Osteocyte (in vitro differentiated cells): Measurements from ENCODE around the gene DSC3. TPM values are rescaled to one million over a fixed set of nuclear protein-coding genes. Genes with fewer than 3 reads are reported as not detected.

Experiments used
- DNase-seq: peaks from one replicate; pipeline ENCODE4 v3.0.0; 2021; ENCODE audit warnings: mixed read lengths; ENCODE audit not compliant: unreplicated experiment; ENCODE audit errors: extremely low spot score
- H3K27ac Mint-ChIP-seq: one replicate; pipeline ENCODE4 v1.8.0; 2021; ENCODE audit warnings: mild to moderate bottlenecking, mixed read lengths; ENCODE audit not compliant: unreplicated experiment
- H3K27me3 Mint-ChIP-seq: one replicate; pipeline ENCODE4 v1.8.0; 2021; ENCODE audit warnings: mixed read lengths; ENCODE audit not compliant: unreplicated experiment
- H3K36me3 Mint-ChIP-seq: one replicate; pipeline ENCODE4 v1.8.0; 2021; ENCODE audit warnings: mixed read lengths; ENCODE audit not compliant: unreplicated experiment
- H3K4me1 Mint-ChIP-seq: one replicate; pipeline ENCODE4 v1.8.0; 2021; ENCODE audit warnings: mixed read lengths; ENCODE audit not compliant: unreplicated experiment
- H3K4me3 Mint-ChIP-seq: one replicate; pipeline ENCODE4 v1.8.0; 2021; ENCODE audit warnings: mild to moderate bottlenecking, moderate library complexity, mixed read lengths; ENCODE audit not compliant: unreplicated experiment
- H3K9me3 Mint-ChIP-seq: one replicate; pipeline ENCODE4 v1.8.0; 2021; ENCODE audit warnings: mixed read lengths; ENCODE audit not compliant: unreplicated experiment
- CTCF ChIP-seq: fragments of 200-600 bp; sonication (generic); IDR thresholded peaks from 2 replicates; pipeline ENCODE4 v1.5.0; 2021; ENCODE audit warnings: antibody characterized with exemption, mild to moderate bottlenecking, moderate library complexity
- total RNA-seq: library from RNA; stranded (reverse); gene quantifications from 2 replicates; pipeline ENCODE4 v1.2.1, GENCODE V29; 2021

The DSC3 gene
- total RNA-seq, 1 donor from 2014 or later, result 5.8 TPM

GRCh38 chr18:31077878-31078277, 35.3 kb upstream of the DSC3 start:
- Mint-ChIP-seq H3K36me3 (no peaks in the 10 kb centered on the region), H3K9me3 (peaks cover 7% of the 10 kb centered on the region), H3K27ac (no peak overlapping the region), H3K27me3 (peaks cover 32% of the 10 kb centered on the region), H3K4me3 (no peak overlapping the region), H3K4me1 (no peaks in the 10 kb centered on the region)
- TF ChIP-seq CTCF, result no peak
- DNase-seq, result no peak

- H3K4me1 Mint-ChIP-seq, result no peaks in the 10 kb centered on the region
- H3K36me3 Mint-ChIP-seq, result no peaks in the 10 kb centered on the region
- H3K27me3 Mint-ChIP-seq, result peaks cover 24% of the 10 kb centered on the region
- H3K9me3 Mint-ChIP-seq, result peaks cover 7% of the 10 kb centered on the region
- TF ChIP-seq CTCF, result no peak
- no peak for DNase-seq
- H3K4me3 Mint-ChIP-seq, result no peak overlapping the region
- H3K27ac Mint-ChIP-seq, result no peak overlapping the region
Observed at GRCh38 chr18:31072175-31072574, 29.6 kb upstream of the DSC3 start.

- Mint-ChIP-seq H3K4me1 (no peaks in the 10 kb centered on the region), H3K27ac (no peak overlapping the region), H3K36me3 (no peaks in the 10 kb centered on the region), H3K27me3 (peaks cover 29% of the 10 kb centered on the region), H3K4me3 (no peak overlapping the region), H3K9me3 (no peaks in the 10 kb centered on the region)
- DNase-seq, result no peak
- TF ChIP-seq CTCF, result no peak
Observed at GRCh38 chr18:31070206-31070605, 27.7 kb upstream of the DSC3 start.

GRCh38 chr18:31066266-31066665, 23.7 kb upstream of the DSC3 start:
- no peaks in the 10 kb centered on the region for H3K9me3 Mint-ChIP-seq
- peaks cover 39% of the 10 kb centered on the region for H3K27me3 Mint-ChIP-seq
- no peaks in the 10 kb centered on the region for H3K36me3 Mint-ChIP-seq
- no peak overlapping the region for H3K27ac Mint-ChIP-seq
- no peak for DNase-seq
- no peak overlapping the region for H3K4me3 Mint-ChIP-seq
- no peaks in the 10 kb centered on the region for H3K4me1 Mint-ChIP-seq
- TF ChIP-seq CTCF, result no peak

DNA sequence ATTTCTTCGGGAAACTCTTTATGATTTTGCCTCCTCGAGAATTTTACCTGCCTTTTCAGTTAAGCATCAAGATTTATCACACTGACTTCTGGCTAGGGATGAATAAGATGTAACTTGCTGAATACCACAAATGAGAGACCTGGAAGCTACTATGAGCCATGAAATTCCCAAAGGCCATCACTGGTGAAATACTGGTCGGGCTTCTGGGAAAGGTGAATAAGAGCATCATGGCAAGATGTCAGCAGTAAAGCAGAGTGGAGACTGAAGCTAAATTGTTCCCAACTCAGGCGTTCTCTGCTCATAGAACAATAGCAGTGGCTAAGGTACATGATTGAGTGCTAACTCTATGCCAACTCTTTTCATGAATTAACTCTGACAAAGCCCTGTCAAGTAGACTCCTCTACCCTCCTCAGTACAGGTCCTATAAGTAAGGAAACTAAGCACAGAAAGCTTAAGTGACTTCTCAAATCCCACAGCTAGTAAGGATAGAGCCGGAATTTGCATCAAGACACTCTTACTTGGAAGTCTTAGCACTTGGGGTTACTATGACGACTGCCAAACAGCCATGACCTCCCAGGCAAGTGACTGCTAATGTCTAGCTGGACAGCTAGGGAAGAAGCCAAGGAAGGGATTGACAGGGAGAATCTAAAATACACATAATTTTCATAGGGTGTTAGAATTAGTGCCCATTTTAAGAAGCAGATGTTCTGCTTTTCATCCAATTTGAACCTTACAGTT, 22.7 kb upstream of the DSC3 start:
- Mint-ChIP-seq H3K27me3 (peaks cover 45% of the 10 kb centered on the region), H3K9me3 (no peaks in the 10 kb centered on the region), H3K4me3 (no peak overlapping the region), H3K36me3 (no peaks in the 10 kb centered on the region), H3K4me1 (no peaks in the 10 kb centered on the region), H3K27ac (no peak overlapping the region)
- no peak for TF ChIP-seq CTCF
- no peak for DNase-seq
